HEK293 (cell line): ENCODE measurements around the gene SNX10.

Experiments used
- CTCF ChIP-seq: fragments of 450-650 bp; formaldehyde crosslinking; IDR thresholded peaks from 2 replicates; pipeline ENCODE4 v1.5.1; 2016; ENCODE audit warnings: missing biosample characterization, missing genetic modification characterization
- KLF1 ChIP-seq: fragments of 450-650 bp; formaldehyde crosslinking; IDR thresholded peaks from 2 replicates; pipeline ENCODE4 v1.5.1; 2016; ENCODE audit warnings: missing biosample characterization, missing genetic modification characterization
- MZF1 ChIP-seq: fragments of 450-650 bp; formaldehyde crosslinking; IDR thresholded peaks from 2 replicates; pipeline ENCODE4 v1.5.1; 2017; ENCODE audit warnings: missing biosample characterization, missing genetic modification characterization, borderline replicate concordance
- REST ChIP-seq: fragments of 450-650 bp; formaldehyde crosslinking; IDR thresholded peaks from 2 replicates; pipeline ENCODE4 v1.5.1; 2016; ENCODE audit warnings: missing biosample characterization, missing genetic modification characterization
- TSHZ1 ChIP-seq: fragments of 450-650 bp; formaldehyde crosslinking; IDR thresholded peaks from 2 replicates; pipeline ENCODE4 v1.5.1; 2016; ENCODE audit warnings: missing biosample characterization, missing genetic modification characterization, borderline replicate concordance
- ZBTB11 ChIP-seq: fragments of 450-650 bp; formaldehyde crosslinking; conservative IDR thresholded peaks from 2 replicates; pipeline ENCODE4 v1.5.1; 2016; ENCODE audit warnings: low read depth, missing biosample characterization, missing genetic modification characterization
- ZBTB21 ChIP-seq: fragments of 450-650 bp; formaldehyde crosslinking; IDR thresholded peaks from 2 replicates; pipeline ENCODE4 v1.5.1; 2017; ENCODE audit warnings: missing biosample characterization, missing genetic modification characterization
- ZNF18 ChIP-seq: fragments of 450-650 bp; formaldehyde crosslinking; IDR thresholded peaks from 2 replicates; pipeline ENCODE4 v1.5.1; 2016; ENCODE audit warnings: missing biosample characterization, missing genetic modification characterization

- TF ChIP-seq ZBTB21: no peak
- TF ChIP-seq TSHZ1: no peak
- no peak for TF ChIP-seq CTCF (tag by site-specific recombination)
- no peak for TF ChIP-seq ZBTB11 (tag by site-specific recombination)
- TF ChIP-seq REST (tag by site-specific recombination): no peak
- TF ChIP-seq MZF1 (tag by site-specific recombination): no peak
- TF ChIP-seq KLF1 (tag by site-specific recombination): no peak
- no peak for TF ChIP-seq ZNF18
Observed at GRCh38 chr7:26397332-26397731, 105.7 kb downstream of the SNX10 start.
